GOT3 (cell line): ENCODE results near the gene LIMCH1.
"Not testable (repeated sequence)": the region's sequence is repeated elsewhere in the genome, so short reads cannot be mapped to it uniquely, and the experiment has no call there.

Experiments used
- DNase-seq: peaks from one replicate; lab custom pipeline; 2025; ENCODE audit warnings: mixed read lengths; lab: John Stamatoyannopoulos, UW

LIMCH1 gene

DNA sequence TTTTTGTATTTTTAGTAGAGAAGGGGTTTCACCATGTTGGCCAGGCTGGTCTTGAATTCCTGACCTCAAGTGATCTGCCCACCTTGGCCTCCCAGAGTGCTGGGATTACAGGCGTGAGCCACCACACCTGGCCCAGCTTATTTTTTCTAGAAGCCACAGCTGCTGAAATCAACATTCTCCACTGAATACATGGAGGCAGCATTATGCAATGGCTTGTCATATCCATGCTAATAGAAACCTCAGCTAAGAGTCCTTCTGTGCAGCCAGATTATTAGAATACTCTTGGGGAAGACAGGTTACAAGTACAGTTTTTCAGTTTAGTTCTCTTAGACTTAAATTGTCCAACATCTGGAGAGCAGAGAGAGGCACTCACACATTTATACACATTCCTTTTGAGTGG lies 104.8 kb downstream of the LIMCH1 start:
- DNase-seq = not testable (repeated sequence)

DNA sequence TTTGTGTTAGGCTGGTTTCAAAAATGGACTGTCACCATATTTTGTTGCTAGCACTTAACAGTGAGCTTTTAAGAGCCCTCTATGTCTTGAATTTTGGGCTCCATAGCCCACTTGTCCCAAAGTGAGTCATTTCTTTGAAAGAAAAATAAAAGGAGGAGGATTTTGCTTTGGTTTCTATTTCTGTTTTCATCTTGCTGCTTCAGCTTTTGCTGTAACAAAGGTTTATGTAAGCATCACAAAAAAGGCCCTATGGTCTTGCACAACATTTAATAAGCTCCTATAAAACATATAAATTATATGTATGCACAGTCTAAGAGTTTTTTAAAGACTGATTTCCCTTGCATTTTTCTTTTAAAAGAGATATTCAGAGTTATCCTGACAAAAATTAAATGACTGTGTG lies 105.4 kb downstream of the LIMCH1 start:
- no peak for DNase-seq

DNA sequence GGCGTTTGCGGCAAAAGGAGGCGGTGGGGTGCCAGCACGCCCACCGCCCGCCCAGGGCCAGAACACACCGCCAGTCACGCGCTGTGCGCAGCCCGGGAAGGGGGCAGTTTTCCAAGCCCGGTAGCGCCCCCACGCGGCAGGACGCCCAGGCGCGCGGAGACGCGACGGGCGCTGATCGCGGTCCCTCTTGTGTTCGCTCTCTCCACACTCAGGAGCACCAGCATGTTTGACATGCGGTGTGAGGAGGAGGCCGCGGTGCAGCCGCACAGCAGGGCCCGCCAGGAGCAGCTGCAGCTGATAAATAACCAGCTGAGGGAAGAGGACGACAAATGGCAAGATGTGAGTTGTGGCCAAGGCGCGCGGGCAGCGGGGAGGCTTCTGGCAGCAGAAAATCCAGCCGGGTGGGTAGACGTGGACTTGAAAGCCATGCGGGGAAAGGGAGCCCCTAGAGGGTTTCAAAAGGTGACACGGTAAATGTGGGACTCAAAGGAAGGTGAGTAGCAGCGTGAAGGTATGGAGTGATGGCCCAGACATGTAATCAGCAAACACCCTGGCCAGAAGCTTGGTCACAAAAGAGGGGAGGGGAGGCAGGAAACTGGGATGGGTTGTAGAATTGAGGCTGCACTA lies 106.4 kb downstream of the LIMCH1 start:
- no peak for DNase-seq

DNA sequence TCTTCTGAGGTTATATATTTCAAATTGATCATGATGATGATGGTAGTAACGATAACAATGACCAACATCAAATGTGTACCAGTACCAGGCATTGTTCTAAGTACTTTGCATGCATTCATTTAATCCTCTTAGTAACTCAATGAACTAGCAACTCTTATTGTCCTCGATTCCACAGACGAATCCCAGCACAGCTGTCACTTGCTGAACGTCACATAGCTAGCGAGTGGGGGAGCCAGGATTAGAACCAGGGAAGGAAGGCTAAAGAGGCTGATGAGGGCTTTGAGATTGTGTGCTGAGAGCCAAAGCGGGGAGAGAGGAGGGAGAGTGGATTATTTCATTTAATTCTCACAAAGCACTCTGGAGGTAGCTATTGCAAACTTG lies 106.9 kb downstream of the LIMCH1 start:
- no peak for DNase-seq

DNA sequence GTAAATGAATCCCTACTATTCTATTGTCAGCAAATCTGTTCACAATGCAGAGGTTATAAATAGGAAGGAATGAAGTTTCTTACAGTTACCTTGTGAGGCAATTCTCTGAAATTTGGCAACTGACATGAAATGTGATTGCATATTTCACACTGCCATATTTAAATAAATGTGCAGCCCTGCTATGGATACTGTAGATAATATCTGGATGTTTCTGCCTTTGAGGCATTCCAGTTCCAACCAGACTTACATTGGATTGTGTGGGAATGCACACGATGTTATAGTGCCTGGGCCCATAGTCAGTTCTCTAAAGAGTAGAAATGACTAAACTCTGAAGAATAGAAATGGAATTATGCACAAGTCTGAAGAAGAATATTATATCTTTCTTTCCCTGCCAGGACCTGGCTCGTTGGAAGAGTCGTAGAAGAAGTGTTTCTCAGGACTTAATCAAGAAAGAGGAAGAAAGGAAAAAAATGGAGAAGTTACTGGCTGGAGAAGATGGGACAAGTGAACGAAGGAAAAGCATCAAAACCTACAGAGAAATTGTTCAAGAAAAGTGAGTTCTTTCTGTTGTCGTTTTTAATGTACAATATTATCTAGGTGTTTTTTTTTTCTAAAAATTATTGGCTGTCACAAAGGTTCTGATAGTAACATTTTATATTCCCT lies 107.9 kb downstream of the LIMCH1 start:
- DNase-seq = no peak

DNA sequence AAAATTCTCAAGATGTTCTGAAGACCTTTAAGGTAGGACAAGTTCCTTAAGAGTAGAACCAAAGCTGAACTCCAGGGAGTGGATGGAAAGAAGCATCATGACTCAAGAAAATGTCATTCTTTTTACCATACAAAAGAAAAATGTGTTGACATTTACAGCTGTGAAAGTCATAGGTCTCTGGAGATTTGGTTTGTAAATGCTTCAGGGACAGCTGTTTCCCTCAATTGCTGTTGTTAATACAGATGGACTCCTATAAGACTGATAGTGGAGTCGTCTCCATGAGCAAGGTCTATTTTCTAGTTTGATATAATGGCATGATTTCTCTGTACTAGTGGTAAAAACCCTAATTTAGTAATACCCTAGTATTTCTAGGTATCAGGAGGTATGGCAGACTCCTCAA lies 108.9 kb downstream of the LIMCH1 start:
- no peak for DNase-seq

DNA sequence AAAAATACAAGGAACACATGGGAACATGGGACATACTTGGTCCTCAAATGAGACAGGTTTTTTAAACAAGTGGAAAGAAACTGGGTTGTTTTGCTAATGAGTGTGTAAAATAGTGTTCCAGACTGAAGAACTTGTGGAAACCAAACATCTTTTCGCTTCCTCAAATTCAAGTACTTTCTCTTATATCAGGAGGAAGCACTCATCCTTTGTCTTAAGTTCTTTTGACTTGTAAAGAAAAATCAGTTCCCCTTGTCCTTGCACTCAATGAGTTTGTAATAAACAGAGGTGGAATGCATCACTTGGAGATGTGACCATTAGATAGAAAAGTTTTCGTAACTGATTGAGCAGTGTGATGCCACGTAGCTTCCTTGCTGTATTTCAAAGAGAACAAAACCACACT lies 109.4 kb downstream of the LIMCH1 start:
- DNase-seq = no peak

DNA sequence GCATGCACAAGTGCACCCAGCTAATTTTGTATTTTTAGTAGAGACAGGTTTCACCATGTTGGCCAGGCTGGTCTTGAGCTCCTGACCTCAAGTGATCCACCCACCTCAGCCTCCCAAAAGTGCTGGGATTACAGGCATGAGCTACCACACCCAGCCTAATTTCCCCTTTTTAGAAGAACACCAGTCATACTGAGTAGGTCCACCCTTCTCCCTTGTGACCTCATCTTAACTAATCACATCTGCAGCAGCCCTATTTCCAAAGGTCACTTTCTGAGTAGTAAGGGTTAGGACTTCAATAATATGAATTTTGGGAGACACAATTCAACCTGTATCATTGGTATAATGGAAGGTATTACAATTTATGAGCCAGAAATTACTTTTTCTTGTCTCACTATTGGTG lies 113.2 kb downstream of the LIMCH1 start:
- not testable (repeated sequence) for DNase-seq

DNA sequence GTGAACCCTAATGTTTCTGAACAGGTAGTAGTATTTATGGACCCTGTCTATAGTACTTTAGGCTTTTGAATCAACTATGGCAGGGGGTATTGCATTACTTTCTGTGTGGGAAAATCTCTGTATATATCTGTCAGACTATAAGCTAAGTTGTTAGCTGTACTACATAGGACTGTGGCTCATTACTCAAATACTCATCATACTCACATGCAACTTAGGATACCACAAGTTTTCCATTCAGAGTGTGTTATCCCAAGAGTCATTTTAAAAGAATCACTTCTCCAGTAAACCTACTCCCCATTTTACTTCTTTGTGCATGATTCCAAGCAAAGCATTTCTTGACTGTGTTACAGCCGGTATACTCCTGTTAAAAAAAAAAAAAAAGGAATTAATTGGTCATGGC lies 115.0 kb downstream of the LIMCH1 start:
- no peak for DNase-seq

DNA sequence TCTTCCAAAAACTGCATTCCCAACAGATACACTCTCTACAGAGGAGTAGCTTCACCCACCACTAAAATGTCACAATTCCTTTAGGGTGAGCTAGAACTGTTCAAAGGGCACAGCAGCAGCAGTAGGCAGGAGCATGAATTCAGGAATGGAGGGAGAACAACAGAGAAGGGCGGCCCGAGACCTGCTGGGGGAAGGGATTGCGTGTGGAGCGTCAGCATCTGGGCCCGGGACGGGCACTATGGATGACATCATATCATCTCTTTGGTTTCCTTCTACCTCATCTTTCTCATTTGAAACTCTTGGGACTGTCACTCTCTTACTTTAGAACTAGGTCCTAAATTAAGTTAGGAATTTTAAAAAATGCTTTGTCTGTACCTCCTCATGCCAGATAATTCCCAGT lies 115.6 kb downstream of the LIMCH1 start:
- DNase-seq = no peak

DNA sequence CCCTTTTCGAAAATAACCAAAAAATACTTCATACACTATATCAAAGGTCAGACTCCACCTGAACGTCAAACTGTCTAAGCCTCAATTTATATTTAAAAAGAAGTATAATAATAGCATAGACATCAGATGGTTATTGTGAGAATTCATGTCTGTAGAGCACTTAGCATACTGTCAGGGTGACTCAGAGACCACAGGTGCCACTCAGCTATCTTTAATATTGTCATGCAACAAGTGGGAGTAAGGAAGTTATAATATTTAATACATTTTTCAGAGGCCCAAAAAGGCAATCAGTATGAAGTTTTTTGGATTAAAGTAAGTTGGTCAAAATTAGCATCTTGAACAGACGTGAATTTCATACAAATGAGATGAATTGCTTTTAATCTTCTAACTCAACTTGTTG lies 117.2 kb downstream of the LIMCH1 start:
- no peak for DNase-seq

DNA sequence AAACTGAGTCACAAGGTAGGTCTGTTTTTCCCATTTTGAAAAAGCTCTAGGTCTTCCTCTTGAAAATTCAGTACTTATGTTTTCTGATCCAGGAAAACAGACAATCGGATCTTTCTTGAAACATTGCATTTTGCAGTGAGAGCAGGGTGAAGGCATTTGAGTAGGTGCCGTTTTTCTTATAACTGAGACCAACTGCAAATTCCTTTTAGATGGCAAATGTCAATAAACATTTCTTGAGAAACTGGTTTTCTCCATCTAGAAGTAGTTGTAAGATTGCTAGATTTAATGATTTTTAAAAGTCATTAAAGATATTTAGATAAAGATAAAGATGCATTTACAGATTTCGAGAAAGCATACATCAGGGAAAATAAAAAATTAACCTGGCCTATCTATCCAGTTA lies 118.1 kb downstream of the LIMCH1 start:
- no peak for DNase-seq

DNA sequence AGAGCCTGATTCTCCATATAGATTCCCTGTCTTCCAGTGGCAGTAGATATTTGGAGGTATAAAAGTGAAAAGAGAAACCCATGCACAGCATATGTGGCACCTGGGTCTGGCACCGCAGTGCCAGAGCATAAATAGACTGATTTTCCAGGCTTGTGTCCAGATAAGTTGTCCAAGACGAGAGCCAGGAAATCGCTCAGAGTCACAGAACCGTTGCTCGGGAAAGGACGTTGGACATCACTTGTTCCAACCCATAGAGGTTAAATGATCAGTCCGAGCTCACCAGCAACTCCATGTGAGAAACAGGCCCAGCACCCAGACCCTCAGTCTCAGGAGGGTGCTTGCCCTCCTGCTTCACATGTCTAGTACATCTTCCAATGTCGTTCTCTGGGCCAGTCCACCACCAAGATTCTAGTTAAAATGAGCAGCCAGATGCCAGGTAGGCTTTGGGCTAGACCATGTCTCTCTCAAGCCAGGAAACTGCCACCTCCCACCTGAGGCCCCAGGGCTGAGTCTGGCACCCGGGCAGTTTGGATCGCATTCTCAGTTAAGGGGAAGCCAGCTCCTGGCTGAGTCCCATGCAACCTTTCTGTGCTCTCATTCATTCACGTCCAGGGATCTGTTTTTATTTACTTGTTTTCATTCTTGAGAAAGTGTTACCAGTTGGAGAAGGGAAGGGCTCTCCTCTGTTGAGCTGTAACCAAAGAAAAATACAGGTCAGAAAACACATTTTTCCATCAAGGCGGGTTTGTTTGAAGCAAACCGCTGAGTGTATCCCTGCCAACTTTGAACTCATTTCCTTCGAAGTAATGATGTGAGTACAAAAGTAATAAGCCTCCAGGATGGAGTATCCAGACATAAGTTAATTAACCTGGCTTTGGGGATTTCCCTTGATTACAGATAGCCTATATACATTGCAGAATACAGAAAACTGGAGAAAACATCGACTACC lies 118.9 kb downstream of the LIMCH1 start:
- DNase-seq = no peak

DNA sequence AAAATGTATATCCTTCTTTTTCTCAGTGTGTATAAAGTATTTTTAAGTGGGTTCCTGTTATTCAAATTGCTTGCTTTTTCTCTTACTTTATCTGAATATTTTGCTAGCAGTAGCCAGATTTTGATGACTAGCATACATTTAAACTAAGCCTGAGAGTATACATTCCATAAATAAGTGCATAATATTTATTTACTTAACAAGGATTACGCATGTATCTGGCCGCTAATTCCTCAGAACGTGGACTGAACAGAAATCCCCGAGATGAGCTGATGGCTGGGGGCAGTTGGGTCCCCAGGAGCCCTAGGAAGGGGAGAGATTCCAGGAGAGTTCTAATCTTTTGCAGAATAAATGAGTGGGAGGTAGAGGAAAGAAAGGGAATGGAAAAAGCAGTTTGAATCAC lies 119.6 kb downstream of the LIMCH1 start:
- no peak for DNase-seq

DNA sequence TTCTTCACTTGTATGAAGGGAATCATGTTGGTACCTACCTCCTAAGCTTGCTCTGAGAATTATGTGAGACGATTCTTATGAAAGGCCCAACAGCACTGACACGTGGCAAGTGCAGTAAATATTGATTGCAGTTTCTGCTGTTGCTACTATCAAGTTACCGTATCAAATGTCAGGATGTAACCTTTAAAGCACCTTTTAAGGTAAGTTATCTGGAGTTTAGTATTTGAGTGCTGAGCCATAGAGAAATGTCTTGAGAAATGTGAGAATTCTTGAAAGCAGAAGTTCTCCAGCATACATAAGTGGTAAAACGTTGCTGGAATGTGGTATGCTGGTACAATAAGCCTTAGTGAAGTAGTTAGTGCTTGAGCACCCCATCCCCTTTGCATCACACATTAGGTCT lies 120.2 kb downstream of the LIMCH1 start:
- DNase-seq = no peak

DNA sequence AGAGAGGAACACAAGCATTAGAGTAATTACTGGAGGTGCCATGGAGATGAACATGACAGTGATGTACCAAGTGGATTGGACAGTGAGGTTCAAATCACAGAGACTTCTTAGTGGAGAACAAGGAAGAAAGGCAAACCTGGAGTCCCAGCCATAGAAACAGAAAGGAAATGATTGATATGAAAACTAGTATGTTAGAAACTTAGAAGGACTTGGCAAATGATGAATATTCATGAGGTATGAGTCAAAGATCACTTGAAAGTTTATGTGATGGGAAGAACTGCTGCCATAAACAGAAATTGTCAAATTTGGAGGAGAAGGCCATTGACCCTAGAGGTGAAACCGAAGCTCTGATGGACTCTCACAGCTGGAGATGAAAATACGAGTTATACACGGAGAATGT lies 122.4 kb downstream of the LIMCH1 start:
- DNase-seq = no peak

DNA sequence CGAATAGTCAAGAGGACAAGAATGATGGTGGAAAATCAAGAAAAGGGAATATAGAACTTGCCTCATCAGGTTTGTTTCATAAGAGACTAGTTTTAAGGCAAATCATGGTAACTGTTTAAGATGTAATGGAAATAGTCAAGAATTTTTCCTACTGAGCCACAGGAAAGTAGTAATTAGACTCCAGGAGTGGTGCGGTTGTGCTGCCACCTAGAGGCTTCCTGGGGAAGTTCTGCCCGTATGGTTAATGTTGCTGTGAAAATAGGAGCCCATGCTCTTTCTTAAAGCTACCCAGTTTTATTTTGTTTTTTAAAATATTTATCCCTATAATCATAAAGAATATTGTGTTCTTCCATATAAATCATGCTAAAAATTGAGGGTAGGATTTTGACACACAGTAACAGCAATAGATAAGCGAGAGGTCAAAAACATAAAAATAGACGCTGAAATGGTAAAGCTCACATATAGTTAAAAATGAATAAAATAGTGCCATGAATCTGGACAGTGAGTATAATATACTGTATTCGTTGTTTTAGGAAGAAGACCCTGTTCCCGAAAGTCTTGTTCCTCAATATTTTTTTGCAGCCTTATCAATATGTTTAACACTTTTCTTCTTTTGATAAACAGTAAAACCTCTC lies 123.6 kb downstream of the LIMCH1 start:
- DNase-seq = no peak

DNA sequence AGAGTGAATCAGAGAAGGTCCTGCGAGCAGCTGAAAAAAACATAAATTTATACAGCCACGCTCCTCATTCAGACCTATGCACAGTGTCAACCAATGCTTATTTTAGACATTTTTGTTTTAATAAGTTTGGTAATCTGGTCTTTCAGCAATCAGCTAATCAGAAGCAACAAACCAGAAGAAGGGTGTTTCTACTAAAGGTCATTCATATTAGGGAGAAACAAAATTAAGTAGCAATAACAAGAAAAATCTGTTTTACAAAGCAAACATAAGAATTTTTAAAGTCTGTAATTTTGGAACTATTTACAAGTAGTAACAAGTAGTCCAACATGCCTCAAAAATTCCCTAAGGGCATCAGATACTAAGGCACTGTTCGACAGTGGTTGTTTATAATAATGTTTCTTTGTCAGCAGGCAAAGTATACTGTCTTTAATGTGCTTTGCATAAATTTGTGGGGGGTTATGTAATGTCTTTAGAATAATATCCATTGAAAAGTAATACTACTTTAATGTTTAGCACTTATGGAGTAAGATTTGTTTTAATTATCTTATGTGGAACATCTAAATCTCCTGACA lies 127.8 kb downstream of the LIMCH1 start:
- DNase-seq = no peak

DNA sequence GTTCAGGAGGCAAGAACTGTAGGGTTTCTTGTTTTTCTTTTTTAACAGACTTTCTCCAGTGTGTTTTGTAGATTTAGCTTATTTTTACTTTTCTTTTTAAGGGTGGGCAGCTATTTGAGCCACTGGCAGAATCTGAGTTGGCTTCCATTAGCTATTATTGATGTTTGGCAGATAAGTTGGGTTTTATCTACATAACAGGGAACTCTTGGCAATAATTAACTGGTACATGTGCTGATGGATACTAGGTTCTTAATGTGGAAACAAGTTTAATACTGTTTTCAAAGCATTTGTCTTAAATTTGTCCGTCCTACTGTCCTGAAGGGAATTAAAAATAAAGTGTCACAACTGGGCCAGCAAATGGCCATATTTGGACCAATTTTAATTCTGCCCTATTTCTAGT lies 130.1 kb downstream of the LIMCH1 start:
- no peak for DNase-seq

DNA sequence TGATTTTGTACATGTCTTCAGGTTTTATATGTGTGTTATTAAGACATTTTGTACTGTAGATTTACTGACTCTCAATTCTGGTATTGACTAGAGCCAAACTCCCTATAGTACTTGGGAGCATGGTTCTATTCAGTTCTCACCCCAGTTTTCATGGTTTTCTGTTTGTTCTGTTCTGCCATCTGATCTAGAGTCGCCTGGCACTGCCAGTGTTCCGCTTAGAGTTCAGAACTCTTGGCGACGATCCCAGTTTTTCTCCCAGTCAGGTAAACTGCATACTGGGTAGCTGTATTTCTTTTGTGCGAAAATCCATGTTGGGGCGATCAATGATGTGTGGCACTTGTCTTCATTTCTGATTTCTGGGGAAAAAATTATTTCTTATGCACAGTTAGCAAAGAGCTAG lies 132.6 kb downstream of the LIMCH1 start:
- DNase-seq = no peak

DNA sequence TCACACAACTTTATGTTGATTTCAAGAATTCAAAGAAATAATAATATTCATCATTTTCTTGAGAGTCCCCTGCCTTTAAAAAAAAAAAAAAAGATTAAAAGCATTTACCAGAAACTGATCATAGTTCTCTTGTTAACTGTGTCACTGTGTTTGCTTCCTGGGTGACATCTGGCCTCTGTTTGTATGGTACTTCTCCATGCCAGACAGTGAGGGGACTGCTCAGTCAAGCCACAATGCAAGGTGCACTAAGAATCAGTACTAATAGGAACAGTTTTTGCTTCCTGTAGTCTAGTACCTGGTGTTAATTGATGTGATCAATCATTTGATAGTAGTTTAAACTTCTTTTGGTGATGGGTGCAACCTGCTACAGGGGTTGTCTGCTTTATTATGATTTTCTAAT lies 133.0 kb downstream of the LIMCH1 start:
- no peak for DNase-seq

DNA sequence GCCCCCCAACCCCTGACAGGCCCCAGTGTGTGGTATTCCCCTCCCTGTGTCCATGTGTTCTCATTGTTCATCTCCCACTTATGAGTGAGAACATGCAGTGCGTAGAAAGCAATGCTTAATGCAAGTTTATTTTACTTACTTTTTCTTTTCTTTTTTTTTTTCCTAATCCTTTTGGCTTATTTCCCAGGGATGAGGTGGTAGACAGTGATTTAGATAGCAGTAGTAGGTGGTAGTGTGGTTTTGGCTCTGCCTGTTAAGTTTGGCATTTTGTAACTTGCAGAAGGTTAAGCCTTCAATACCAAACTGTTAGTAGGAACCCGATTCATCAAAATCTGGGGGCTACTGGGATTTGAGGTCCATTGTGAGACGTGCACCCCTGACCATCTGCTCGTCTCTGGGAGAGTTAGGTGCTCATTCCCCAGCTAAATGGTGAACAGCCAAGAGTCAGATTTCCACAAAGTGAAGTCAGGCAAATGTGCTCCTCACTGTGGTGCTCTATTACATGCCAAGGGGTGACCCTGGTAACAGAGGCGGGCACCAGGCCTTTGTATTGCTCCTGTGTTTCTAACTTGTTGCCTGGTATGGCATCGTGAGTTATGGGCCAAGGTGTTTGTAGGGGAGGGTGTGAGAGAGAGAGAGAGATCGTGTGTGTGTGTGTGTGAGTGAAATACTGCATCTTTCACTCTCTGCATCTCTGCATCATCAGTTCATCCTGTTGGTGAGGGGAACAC lies 140.3 kb downstream of the LIMCH1 start:
- no peak for DNase-seq
